Raji (cell line): ENCODE measurements around the gene ZFHX3.

Source experiments
- POLR2A ChIP-seq: IDR thresholded peaks from 2 replicates; pipeline ENCODE4 v1.6.1; 2011; ENCODE audit warnings: low read depth, low read length, control low read depth; ENCODE audit not compliant: insufficient read depth

Gene ZFHX3

GRCh38 chr16:72877374-72878028, 170.4 kb downstream of the ZFHX3 start:
- no peak for TF ChIP-seq POLR2A

DNA sequence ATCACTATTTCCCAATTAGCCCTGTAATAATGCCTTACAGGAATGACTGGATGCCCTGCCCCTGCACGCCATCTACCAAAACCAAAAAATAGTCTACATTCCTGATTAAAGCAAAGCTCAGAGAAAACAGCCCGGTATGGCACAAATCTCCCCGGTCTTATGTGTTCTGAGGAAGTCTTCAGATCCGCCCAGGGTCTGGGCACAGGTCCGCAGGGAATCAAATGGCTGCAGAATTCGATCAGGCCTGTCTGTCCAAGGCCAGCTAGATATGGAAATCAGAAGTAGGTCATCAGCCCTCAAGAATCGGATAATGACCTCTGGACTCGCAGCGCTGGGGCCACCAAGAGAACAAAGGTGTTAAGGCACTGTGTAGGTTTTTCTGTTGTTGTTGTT, 171.0 kb downstream of the ZFHX3 start:
- no peak for TF ChIP-seq POLR2A

GRCh38 chr16:72876221-72876620, 171.7 kb downstream of the ZFHX3 start:
- no peak for TF ChIP-seq POLR2A

DNA sequence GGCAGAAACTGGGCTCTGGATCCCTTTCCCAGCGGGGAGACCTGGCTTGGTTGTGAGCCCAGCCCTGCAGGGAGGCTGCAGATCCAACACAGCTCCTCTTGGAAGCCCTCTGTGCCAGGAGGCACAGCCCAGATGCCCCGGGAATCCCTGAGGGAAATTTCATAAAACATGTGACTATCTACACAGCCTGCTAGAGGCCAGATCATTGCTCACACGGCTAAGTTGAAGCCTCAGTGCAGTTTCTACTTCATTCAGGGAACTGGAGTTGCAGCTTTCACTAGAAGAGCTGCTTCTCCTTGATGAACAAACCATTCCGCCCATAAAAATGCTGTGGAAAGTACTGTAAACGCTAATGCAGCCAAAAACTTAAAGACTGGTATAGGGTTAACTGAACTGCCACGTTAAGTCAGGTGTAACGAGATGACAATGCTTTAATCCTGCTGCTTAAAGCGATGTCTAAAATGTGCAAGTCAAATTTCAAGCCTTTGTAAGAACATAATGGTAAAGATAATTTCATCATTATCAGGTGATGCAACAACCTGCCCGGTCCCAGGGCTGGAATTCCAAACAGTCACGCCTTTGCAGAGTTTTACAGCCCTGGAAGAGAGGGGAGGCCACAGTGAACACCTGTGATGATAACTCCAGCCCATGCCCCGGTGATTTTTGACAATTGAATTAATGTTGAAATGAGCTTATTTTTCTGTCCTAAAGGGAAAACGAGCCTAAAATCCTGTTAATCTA, 172.5 kb downstream of the ZFHX3 start:
- TF ChIP-seq POLR2A, result no peak

GRCh38 chr16:72873853-72874252, 174.1 kb downstream of the ZFHX3 start:
- no peak for TF ChIP-seq POLR2A

DNA sequence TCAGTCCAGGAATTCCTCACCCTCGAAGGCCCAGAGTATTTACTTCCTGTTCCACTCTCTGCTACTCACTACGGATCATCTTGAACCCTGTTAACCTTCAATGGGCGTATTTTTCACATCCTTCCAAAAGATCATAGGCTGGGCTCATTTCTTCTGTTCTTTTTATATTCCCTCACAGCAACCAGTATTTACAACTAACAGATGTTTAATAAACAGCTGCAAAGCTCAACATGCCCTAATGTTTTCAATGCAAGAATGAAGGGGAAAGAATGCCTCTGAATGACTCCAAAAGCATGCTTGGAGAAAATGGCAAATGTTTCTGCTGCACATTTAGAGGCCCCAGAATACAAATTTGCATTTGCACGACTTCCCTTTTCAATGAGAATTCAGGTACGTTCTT, 174.9 kb downstream of the ZFHX3 start:
- TF ChIP-seq POLR2A, result no peak

- no peak for TF ChIP-seq POLR2A
These were observed 182.1 kb downstream of the ZFHX3 start for GRCh38 chr16:72865835-72866234.

- TF ChIP-seq POLR2A, result no peak
These were observed 182.7 kb downstream of the ZFHX3 start for GRCh38 chr16:72865258-72865657.

DNA sequence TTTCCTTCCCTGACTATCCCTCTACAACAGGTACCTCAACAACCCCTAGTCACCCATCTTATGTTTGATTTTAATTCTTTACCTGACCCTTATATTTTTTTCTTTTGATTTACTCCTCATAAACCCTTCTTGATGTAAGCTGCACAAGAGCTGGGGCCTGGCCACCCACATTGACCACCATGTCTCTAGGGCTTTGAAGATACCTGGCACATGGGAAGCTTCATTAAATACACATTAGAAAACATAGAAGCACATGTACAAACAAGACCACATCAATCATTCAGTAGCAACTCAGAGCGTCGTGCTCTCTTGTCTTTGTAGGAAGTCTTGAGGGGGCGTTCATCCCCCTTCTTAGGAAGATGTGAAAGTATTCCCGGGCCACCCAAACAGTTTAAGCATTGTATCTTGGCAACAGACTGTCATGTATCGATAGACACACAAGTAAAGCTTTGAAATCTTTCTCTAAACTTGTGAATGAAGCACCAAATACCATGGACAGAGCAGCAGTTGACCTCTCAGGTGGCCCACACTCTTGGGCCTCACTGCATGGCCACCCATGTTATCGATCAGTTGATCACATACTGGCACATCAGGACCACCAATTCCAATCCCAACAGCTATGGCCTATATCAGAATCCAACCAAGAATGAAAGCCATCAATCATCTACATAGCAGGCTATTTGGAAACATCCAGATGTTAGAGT, 183.6 kb downstream of the ZFHX3 start:
- TF ChIP-seq POLR2A, result no peak

GRCh38 chr16:72862090-72862489, 185.8 kb downstream of the ZFHX3 start:
- no peak for TF ChIP-seq POLR2A

DNA sequence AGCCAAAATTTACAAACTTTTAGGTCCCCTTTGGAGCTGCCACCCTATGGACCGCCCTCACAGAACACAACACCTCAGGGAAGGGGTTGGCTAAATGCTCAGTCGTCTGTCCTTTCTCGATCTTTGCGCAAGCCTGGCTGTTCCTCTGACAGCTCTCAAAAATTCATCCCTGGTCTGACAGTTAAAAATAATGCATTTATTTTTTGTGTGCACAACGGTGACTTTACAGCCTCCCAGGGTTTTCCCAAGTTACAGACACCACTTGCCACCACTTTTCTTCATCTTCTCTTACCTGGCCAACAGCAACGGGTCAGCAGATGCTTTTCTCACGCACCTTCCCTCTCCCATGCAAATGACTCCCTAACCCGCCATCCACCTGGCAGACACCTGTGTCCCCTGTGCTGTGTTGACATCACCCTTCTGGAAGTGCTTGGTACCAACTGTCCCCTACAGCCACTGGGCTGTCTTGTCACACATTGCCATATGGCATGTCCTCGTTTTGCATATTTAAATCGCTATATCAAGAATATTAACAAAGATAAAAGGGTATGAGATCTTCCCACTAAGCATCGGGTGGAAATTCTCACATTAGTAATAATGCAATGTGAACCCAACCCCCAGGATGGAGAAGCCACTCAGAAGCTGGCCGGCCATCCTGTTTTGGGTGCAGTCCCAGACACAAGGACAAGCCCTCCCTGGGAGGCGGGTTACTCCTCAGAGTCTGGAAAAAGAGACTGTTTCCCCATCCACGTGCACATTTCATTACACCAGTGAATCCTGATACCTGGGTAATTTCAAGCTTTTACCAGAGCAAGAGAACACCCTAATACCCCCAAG, 187.0 kb downstream of the ZFHX3 start:
- no peak for TF ChIP-seq POLR2A

- TF ChIP-seq POLR2A, result no peak
These were observed 188.3 kb downstream of the ZFHX3 start for GRCh38 chr16:72859581-72859980.

DNA sequence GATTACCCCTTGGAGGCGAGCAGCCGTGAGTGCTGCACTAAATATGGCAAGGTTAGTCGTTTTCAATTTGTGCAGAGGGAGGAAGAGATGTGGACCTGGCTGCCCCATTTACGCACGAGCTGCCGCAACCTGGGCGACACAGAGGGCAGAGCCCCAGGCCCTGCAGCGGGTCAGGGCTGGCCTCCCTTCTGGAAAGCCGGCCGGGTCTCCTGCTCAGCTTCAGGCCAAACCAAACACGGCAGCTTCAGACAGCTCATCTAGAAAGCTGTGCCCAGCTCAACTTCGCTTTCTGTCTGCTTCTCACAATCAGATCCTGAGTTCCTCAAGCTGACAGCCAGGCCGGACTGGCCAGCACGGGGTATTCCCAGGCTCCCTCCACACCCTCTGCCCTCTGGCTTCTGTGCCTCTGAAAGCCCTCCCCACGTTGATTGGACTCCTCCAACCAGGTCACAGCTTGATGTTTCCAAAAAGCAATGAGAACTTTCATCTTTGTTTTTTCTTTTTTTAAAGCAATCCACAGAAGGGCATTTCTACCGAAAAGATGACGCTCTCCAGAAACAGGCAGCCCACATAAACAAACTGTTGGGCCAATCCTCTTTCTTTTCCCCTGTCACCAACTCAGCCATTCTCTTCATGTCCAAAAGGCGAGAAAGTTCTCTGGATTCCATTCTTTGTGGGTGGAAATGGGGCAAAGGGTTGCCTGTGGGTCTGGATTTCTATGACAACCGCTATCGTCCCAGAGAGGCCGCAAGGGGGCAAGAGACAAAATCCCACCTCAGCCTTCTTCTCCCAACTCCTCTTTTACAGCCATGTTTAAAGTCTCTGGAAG, 189.0 kb downstream of the ZFHX3 start:
- no peak for TF ChIP-seq POLR2A
